Ishikawa (cell line): Measurements from ENCODE around the gene RNF20.

Experiments
- CREB1 ChIP-seq: IDR thresholded peaks from 2 replicates; pipeline ENCODE4 v1.6.1; 2012; ENCODE audit warnings: low read depth
- TF ChIP-seq, protein P1 (sequence below): IDR thresholded peaks from 2 replicates; pipeline ENCODE4 v1.6.1; 2012; ENCODE audit warnings: low read depth, mild to moderate bottlenecking

DNA sequence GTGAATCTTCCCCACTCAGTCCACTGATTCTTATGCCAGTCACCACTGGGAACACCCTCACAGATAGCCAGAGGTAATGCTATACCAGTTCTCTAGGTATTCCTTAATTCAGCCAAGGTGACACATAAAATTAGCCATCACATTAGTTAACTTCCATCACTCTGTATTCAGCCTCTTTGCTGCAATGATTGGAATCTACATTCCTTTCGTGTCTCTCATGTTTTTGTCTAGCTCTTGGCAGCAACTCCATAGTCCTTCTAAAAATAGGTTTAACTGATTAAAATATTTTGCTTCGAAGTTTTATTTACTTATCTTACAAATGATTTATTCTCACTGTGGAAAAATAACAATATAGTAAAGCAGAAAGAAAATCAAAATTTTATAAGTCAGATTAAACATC, 19.6 kb upstream of the RNF20 start:
- TF ChIP-seq, protein P1, sequence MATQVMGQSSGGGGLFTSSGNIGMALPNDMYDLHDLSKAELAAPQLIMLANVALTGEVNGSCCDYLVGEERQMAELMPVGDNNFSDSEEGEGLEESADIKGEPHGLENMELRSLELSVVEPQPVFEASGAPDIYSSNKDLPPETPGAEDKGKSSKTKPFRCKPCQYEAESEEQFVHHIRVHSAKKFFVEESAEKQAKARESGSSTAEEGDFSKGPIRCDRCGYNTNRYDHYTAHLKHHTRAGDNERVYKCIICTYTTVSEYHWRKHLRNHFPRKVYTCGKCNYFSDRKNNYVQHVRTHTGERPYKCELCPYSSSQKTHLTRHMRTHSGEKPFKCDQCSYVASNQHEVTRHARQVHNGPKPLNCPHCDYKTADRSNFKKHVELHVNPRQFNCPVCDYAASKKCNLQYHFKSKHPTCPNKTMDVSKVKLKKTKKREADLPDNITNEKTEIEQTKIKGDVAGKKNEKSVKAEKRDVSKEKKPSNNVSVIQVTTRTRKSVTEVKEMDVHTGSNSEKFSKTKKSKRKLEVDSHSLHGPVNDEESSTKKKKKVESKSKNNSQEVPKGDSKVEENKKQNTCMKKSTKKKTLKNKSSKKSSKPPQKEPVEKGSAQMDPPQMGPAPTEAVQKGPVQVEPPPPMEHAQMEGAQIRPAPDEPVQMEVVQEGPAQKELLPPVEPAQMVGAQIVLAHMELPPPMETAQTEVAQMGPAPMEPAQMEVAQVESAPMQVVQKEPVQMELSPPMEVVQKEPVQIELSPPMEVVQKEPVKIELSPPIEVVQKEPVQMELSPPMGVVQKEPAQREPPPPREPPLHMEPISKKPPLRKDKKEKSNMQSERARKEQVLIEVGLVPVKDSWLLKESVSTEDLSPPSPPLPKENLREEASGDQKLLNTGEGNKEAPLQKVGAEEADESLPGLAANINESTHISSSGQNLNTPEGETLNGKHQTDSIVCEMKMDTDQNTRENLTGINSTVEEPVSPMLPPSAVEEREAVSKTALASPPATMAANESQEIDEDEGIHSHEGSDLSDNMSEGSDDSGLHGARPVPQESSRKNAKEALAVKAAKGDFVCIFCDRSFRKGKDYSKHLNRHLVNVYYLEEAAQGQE = no peak
- no peak for TF ChIP-seq CREB1
